K562 (cell line): Measurements from ENCODE around the gene PAXIP1. TPM values are rescaled to one million over a fixed set of nuclear protein-coding genes. Genes with fewer than 3 reads are reported as not detected.

Experiments used
- CTCFL ChIP-seq: IDR thresholded peaks from 2 replicates; pipeline ENCODE4 v1.6.1; 2011; ENCODE audit warnings: borderline replicate concordance, low read depth, mild to moderate bottlenecking, moderate library complexity, low read length; ENCODE audit not compliant: insufficient read depth, poor library complexity, severe bottlenecking
- IFI16 ChIP-seq: fragments of 250-450 bp; sonication (Bioruptor Pico); IDR thresholded peaks from 2 replicates; pipeline ENCODE4 v2.1.2; 2022; ENCODE audit warnings: mild to moderate bottlenecking, inconsistent platforms
- NCOA4 ChIP-seq: fragments of 450-650 bp; IDR thresholded peaks from 2 replicates; pipeline ENCODE4 v1.6.1; 2018; ENCODE audit warnings: mild to moderate bottlenecking; ENCODE audit not compliant: partially characterized antibody
- PTRF ChIP-seq: fragments of 450-650 bp; IDR thresholded peaks from 2 replicates; pipeline ENCODE4 v1.6.1; 2016; ENCODE audit warnings: mild to moderate bottlenecking, missing genetic modification characterization, missing compliant biosample characterization
- RAD21 ChIP-seq, 2 experiments: fragments of 250-450 bp in 1 of 2; fragments of 450-650 bp in 1 of 2; sonication (Bioruptor Pico) in 1 of 2; formaldehyde crosslinking in 1 of 2; IDR thresholded peaks in 1 of 2; conservative IDR thresholded peaks in 1 of 2; 2 replicates each; pipeline versions ENCODE4 v1.4.0 to v1.8.0; 2020 to 2022; ENCODE audit warnings: mild to moderate bottlenecking in 2 of 2, moderate library complexity in 1 of 2
- SIX5 ChIP-seq, 2 experiments: IDR thresholded peaks; 2 replicates each; pipeline ENCODE4 v1.6.1; 2011; ENCODE audit warnings: low read length in 2 of 2, borderline replicate concordance in 1 of 2, low read depth in 1 of 2, mild to moderate bottlenecking in 1 of 2, moderate library complexity in 1 of 2; ENCODE audit not compliant: insufficient read depth in 1 of 2
- USF1 ChIP-seq: sonication (generic); formaldehyde crosslinking; IDR thresholded peaks from 2 replicates; pipeline ENCODE4 v1.9.0; 2022; ENCODE audit warnings: mild to moderate bottlenecking, missing genetic modification reagents
- USF2 ChIP-seq: sonication (generic); formaldehyde crosslinking; IDR thresholded peaks from 2 replicates; pipeline ENCODE4 v1.5.0; 2020; ENCODE audit warnings: missing genetic modification reagents
- ZBED1 ChIP-seq: IDR thresholded peaks from 2 replicates; pipeline ENCODE4 v1.6.1; 2014
- ZNF589 ChIP-seq: fragments of 200-800 bp; sonication (Bioruptor generic); IDR thresholded peaks from 2 replicates; pipeline ENCODE4 v1.6.1; 2016; ENCODE audit warnings: low read depth, missing genetic modification characterization, missing compliant biosample characterization
- ZNF655 ChIP-seq: fragments of 250-450 bp; sonication (Bioruptor Pico); IDR thresholded peaks from 2 replicates; pipeline ENCODE4 v1.5.0; 2021
- ZNF695 ChIP-seq: fragments of 450-650 bp; formaldehyde crosslinking; IDR thresholded peaks from 2 replicates; pipeline ENCODE4 v1.4.0; 2020; ENCODE audit warnings: mild to moderate bottlenecking, moderate library complexity
- polyA plus RNA-seq, 8 experiments: library from polyadenylated mRNA; depleted of rRNA in 4 of 8; stranded (reverse) in 5 of 8; unstranded in 3 of 8; fragments of >200 nt; fragmentation: Nextera tagmentation in 2 of 8; fragmentation: Illumina TruSeq in 1 of 8; extraction: Ambion mirVana in 2 of 8; extraction: Trizol in 1 of 8; gene quantifications; 2 replicates each; pipeline versions ENCODE4 v1.2.1 to v1.2.3, GENCODE V29; 2011 to 2014; ENCODE audit warnings: inconsistent platforms in 1 of 8, missing spikeins in 1 of 8
- total RNA-seq, 7 experiments: library from RNA; depleted of rRNA in 6 of 7; stranded (reverse); fragments of >200 nt in 6 of 7; fragmentation: Illumina TruSeq in 2 of 7; extraction: Trizol in 2 of 7; gene quantifications; 2 replicates each; pipeline versions ENCODE4 v1.2.1 to v1.2.3, GENCODE V29; 2011 to 2021; ENCODE audit warnings: low replicate concordance in 1 of 7

Gene PAXIP1
- total and polyA plus RNA-seq, 9 of the 15 experiments (the other 6 are each of a cell fraction or from before 2014, with no cell fraction given) = 9.7 to 37.9 (median 28.4) TPM

- 0 out of 2 replicates have a peak, but pooled peaks have one; percentile 25 for TF ChIP-seq USF1
- TF ChIP-seq ZNF695 (CRISPR knock-in tag) = no peak
- no peak for TF ChIP-seq IFI16 (CRISPR knock-in tag)
- TF ChIP-seq SIX5 (IDR thresholded peaks at IDR 0.05; ENCODE audit: borderline replicate concordance in 1 of 2, insufficient read depth in 1 of 2, low read depth in 1 of 2, low read length in 2 of 2) = no peak
- no peak for TF ChIP-seq ZBED1
- peak; percentile 78 for TF ChIP-seq CTCFL
- no peak for TF ChIP-seq ZNF655 (CRISPR knock-in tag)
- TF ChIP-seq ZNF589 (CRISPR knock-in tag) = no peak
- peak; percentile 26; the same call in 1 of the 2 replicates for TF ChIP-seq USF2 (CRISPR knock-in tag)
- TF ChIP-seq PTRF (tag) = no peak
- TF ChIP-seq NCOA4 = no peak
- TF ChIP-seq RAD21 (CRISPR knock-in tag; conservative IDR thresholded peaks at IDR 0.05 in 1 of 2, IDR thresholded peaks at IDR 0.05 in 1 of 2) = peak; percentile 28 to 40; a peak in 2 of 4 replicates
These were observed 49.8 kb downstream of the PAXIP1 start (continued) for GRCh38 chr7:154953006-154953684.
